Activated T-cell treated with anti-CD3 and anti-CD28 coated beads, Interleukin-2, amount 50 U/mL, for 72 hours (primary cell): ENCODE data around the gene OGDH. TPM values are rescaled to one million over a fixed set of nuclear protein-coding genes. Genes with fewer than 3 reads are reported as not detected.

Experiments
- ATAC-seq, 2 donors: fragments of 150-1000 bp; cut with Tn5 transposase; replicated peaks in 1 of 2; 2 replicates each; pipeline ENCODE4 v1.10.0; 2021; ENCODE audit warnings: moderate library complexity in 2 of 2, mild to moderate bottlenecking in 1 of 2
- DNase-seq, 2 donors: peaks; one replicate each; pipeline ENCODE4 v3.0.0; 2021 to 2022; ENCODE audit warnings: mixed read lengths in 1 of 2
- H3K27ac Mint-ChIP-seq: one replicate; pipeline ENCODE4 v1.8.0; 2022; ENCODE audit warnings: mild to moderate bottlenecking, moderate library complexity, mixed read lengths
- H3K27me3 Mint-ChIP-seq: one replicate; pipeline ENCODE4 v1.8.0; 2022; ENCODE audit warnings: low read depth, mixed read lengths
- H3K36me3 Mint-ChIP-seq, 2 donors: one replicate each; pipeline ENCODE4 v1.8.0; 2022; ENCODE audit warnings: mixed read lengths in 2 of 2, mild to moderate bottlenecking in 1 of 2; ENCODE audit not compliant: insufficient read depth in 2 of 2
- H3K4me1 Mint-ChIP-seq: one replicate; pipeline ENCODE4 v1.8.0; 2022; ENCODE audit warnings: low read depth, mixed read lengths
- H3K4me3 Mint-ChIP-seq, 2 donors: one replicate each; pipeline ENCODE4 v1.8.0; 2022; ENCODE audit warnings: mild to moderate bottlenecking in 2 of 2, mixed read lengths in 2 of 2, moderate library complexity in 2 of 2
- H3K9me3 Mint-ChIP-seq, 2 donors: one replicate each; pipeline ENCODE4 v1.8.0; 2022; ENCODE audit warnings: mixed read lengths in 2 of 2
- total RNA-seq, 2 donors: library from RNA; stranded (reverse); gene quantifications; one replicate each; pipeline ENCODE4 v1.2.3, GENCODE V29; 2022

Gene OGDH
- total RNA-seq, 2 donors from 2014 or later = 79.6 to 82.7 TPM

DNA sequence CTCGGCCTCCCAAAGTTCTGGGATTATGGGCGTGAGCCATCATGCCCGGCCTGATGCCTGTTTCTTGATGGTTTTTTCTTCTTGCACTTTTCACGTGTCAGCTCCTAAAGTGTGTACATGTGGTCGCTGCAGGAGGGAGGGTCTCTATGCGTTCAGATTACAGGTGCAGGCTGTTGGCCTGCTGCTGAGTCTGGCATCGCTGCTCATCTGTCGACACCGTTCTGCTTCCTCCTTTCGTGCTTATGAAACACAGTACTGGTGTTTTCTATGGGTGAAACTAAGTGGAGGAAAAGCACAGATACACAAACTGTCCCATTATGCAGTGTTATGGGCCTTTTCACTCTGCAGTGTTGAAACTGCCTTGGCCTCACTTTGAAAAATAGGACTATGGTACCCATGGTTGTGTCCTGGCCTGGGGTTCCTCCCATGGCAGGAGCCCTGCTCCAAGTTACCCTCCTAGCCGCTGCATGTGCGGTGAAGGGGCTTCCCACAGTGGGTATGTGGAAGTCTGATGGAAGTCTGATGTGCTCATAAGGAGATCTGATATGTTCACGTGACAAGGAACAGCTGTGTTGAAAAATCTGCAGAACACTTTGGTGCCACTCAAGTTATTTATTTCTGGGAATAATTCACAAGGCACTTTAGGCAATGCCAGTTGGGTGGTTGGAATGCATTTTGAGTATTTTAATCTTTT lies 23.5 kb downstream of the OGDH start:
- Mint-ChIP-seq H3K27me3 (no peaks in the 10 kb centered on the region), H3K4me1 (peaks cover 73% of the 10 kb centered on the region), H3K4me3 (peak overlapping the region in 1 of 2 donors; percentile 75), H3K9me3 (no peaks in the 10 kb centered on the region), H3K27ac (peak overlapping the region; percentile 70), H3K36me3 (peaks cover 7 to 15% of the 10 kb centered on the region in 2 donors)
- ATAC-seq = no peak
- no peak for DNase-seq

DNA sequence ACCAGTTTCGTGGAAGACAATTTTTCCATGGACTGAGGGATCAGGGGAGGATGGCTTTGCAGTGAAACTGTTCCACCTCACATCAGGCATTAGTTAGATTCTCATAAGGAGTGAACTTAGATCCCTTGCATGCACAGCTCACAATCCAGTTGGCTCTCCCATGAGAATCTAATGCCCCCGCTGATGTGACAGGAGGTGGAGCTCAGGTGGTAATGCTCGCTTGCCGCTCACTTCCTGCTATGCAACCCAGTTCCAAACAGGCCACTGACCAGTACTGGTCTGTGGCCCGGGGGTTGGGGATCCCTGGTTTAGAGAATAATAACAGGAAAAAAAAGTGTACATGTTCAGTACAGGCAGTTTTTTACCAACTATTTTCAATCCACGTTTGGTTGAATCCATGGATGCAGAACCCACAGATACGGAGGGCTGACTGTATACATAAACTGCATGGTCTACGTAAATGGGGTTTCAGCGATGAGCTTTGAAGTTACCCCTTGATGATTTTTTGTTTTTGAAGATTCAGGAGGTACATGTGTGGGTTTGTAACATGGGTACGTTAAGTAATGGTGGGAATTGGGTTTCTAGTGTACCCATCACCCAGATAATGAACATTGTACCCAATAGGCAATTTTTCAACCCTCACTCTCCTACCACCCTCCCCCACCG lies 24.5 kb downstream of the OGDH start:
- H3K27me3 Mint-ChIP-seq = no peaks in the 10 kb centered on the region
- H3K4me3 Mint-ChIP-seq = peak overlapping the region; percentile 42 to 75
- H3K4me1 Mint-ChIP-seq = peaks cover 73% of the 10 kb centered on the region
- ATAC-seq = no peak
- DNase-seq = no peak
- peak overlapping the region; percentile 86 for H3K27ac Mint-ChIP-seq
- peaks cover 7 to 13% of the 10 kb centered on the region in 2 donors for H3K36me3 Mint-ChIP-seq
- no peaks in the 10 kb centered on the region for H3K9me3 Mint-ChIP-seq

DNA sequence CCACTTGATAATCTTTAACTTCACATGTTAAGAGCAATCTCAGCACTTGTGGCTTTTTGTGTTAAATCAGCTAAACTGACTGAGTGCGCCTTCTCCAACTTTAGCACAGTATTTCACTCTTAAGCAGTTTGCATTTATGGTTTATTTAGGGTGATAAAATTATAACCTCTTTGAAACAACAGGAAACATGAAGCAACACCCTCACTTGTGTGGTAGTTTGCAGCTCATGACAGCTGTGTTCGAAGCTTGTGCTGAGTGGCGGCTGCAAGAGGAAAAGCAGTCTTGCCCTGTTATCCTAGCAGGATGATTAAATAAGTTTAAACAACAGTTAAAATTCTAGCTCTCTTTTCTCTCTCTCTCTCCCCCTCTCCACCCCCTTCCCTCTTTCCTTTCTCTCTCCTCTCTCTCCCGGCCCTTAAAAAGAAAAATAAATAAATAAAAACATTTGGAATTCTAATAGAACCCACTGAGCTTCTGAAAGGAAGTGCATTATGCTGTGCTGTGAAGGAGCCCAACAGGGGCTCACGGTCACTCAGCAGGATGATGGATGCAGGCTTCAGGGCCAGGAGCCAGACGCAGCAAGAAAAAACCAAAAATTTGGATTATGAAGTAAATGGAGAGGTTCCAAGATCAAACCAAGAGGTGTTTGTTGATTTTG lies 25.2 kb downstream of the OGDH start:
- Mint-ChIP-seq H3K36me3 (peaks cover 7 to 10% of the 10 kb centered on the region in 2 donors), H3K9me3 (no peaks in the 10 kb centered on the region), H3K4me3 (peak overlapping the region; percentile 31 to 75), H3K4me1 (peaks cover 73% of the 10 kb centered on the region), H3K27me3 (no peaks in the 10 kb centered on the region), H3K27ac (peak overlapping the region; percentile 86)
- ATAC-seq = no peak
- no peak for DNase-seq

DNA sequence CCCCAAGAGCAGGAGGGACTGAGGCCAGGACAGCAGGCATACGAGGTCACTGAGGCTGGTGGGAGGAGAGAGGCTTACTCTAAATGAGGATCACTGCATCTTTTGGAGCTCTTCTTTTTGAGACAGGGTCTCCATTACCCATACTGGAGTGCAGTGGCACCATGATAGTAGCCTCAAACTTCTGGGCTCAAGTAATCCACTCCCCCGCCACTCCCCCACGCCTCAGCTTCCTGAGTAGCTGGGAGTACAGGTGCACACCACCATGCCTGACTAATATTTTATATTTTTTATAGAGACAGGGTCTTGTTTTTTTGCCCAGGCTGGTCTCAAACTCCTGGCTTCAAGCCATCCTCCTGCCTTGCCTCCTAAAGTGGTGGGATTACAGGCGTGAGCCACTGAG lies 25.8 kb downstream of the OGDH start:
- Mint-ChIP-seq H3K9me3 (no peaks in the 10 kb centered on the region), H3K4me3 (peak overlapping the region; percentile 23 to 75), H3K27ac (peak overlapping the region; percentile 86), H3K4me1 (peaks cover 73% of the 10 kb centered on the region), H3K27me3 (no peaks in the 10 kb centered on the region), H3K36me3 (peaks cover 7 to 10% of the 10 kb centered on the region in 2 donors)
- no peak for ATAC-seq
- no peak for DNase-seq

DNA sequence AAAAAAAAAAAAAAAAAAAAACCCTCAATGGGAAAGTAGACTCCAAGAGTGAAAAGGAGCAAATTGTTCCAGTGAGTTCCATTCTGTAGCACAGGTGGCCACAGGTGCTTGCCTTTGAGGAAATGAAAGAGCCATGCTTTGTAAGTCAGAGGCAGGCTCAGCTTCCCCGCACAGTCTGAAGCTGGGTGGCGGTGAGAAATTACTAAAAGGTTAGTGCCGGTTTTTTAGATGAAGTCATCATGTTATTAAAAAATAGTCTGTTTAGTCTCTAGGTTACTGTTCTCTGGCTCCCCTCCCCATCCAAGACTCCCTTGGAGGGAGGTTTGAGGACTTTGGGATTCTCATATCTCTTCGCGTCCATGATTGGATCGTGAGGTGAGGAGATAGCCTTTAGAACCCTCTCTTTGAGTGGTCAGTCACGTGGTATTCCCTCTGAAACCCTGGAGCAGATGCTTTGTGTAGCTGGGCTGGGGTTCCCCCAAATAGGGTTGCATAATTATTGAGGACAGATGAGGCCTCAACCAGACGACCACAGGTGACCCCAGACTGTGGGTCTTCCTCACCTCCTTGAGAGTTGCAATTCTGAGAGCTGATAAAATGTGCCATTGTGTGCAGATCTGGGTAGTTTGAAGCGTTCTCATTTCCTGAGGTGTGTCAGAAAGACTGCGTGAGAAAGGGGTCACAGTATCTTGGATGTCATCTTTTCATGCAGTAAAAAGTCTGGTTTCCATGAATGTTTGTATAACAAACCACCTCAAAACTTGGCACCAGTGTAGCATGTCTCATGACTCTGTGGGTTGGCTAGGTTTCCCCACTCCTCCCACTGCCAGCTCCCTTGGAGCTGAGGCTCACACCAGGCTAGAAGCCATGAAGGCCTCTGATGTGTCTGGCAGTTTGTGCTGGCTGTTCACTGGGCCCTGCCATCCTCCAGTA lies 27.1 kb downstream of the OGDH start:
- ATAC-seq (peak; percentile 68 to 69), DNase-seq (peak; percentile 71 to 76)
- Mint-ChIP-seq H3K4me3 (peak overlapping the region; percentile 51 to 68), H3K36me3 (peaks cover 7 to 10% of the 10 kb centered on the region in 2 donors), H3K4me1 (peaks cover 86% of the 10 kb centered on the region), H3K27ac (peak overlapping the region; percentile 30), H3K9me3 (no peaks in the 10 kb centered on the region), H3K27me3 (no peaks in the 10 kb centered on the region)

DNA sequence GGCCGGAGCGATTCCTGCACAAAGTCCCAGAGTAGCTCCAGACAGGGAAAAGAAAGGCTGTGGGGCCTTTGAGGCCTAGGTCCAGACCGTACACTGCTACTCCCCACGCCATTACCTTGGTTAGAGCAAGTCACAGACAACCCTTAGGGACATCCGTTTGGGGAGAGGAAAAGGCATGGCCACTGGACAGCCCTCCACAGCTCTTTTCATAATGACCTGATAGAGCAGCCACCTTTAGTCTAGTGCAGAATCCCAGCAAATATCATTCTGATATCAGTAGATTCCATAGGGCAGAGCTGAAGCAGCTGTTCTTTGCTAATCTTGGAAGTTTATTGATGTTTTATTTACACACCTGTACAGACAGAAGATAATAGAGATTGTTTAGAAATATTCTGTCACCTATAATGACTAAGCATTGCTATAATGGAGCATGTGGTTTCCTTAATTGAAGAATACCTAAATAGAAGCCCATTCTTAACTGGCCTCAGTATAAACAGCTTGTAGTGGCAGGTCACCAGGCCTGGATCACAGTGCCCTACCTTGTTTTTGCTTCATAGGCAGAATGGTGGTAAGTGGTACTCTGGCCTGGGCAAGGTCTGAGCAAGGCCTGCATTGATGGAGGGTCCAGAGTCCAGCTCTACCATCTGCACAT lies 27.9 kb downstream of the OGDH start:
- no peaks in the 10 kb centered on the region for H3K27me3 Mint-ChIP-seq
- H3K9me3 Mint-ChIP-seq = no peaks in the 10 kb centered on the region
- ATAC-seq (no peak), DNase-seq (no peak)
- peaks cover 94% of the 10 kb centered on the region for H3K4me1 Mint-ChIP-seq
- peak overlapping the region; percentile 51 to 68 for H3K4me3 Mint-ChIP-seq
- H3K36me3 Mint-ChIP-seq = peaks cover 5 to 9% of the 10 kb centered on the region in 2 donors
- H3K27ac Mint-ChIP-seq = peak overlapping the region; percentile 30

DNA sequence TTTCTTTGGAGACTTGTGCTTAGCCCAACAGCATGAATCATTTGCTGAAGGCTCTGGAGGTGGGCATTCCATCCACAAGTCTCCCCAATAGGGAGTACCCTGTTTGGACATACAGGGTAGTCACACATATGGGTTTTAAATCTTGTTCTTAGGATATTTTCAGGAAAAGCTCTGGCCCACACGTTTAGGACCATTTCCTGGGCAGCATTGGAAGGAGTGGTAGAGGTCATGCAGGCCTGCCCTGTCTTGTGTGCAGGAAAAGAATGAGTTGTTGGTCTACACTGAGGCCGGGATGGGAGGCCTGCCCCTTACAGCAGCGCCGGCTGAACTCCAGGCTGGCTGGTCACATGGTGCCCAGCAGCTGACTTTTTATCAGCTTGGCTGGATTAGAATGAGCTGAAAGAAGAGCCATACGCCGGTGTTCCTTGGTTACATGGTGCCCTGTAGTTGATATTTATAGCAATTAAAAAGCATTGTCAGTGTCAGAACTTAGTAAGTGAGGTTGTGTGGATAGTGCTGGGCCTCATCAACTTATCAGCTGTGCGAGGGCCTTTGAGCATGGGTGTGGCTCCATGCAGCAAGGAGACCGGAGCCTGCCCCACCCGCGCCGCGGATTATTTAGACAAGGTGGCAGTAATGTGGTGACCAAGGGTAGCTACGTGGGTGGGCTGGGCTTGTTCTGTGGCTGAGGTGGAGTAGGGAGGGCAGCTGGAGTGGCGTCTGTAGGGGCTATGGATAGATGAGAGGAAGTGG lies 28.6 kb downstream of the OGDH start:
- no peak for ATAC-seq
- Mint-ChIP-seq H3K4me3 (no peak overlapping the region), H3K36me3 (peaks cover 3 to 6% of the 10 kb centered on the region in 2 donors), H3K27me3 (no peaks in the 10 kb centered on the region), H3K27ac (peak overlapping the region; percentile 21), H3K9me3 (no peaks in the 10 kb centered on the region), H3K4me1 (peaks cover 99% of the 10 kb centered on the region)
- DNase-seq = no peak

DNA sequence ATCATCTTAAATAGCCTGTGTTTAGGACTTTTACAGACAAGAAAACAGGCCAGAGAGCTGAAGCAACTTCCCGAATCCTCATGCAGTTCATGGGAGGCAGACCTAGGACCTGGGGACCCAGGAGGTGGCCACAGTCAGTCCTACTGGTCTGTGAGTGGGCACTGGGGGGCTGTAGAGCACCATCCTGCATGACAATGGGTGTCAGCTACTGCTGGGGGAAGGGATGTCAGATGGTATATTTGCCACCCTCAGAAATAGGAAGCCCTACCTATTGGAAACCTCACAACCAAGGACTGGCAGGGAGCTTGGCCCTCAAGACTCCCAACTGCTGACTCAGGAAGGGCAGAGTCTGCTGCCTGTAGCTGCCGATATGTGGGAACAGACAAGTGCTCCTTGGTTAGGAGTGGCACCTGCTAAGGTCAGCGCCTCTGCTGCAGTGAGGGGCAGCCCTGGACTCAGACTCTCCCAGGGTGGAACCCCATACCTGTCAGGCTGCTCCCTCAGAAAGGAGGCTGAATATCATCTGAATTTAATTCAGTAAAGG lies 29.7 kb downstream of the OGDH start:
- DNase-seq = no peak
- Mint-ChIP-seq H3K27me3 (no peaks in the 10 kb centered on the region), H3K36me3 (peaks cover 2 to 3% of the 10 kb centered on the region in 2 donors), H3K4me3 (peak overlapping the region in 1 of 2 donors; percentile 9), H3K9me3 (no peaks in the 10 kb centered on the region), H3K27ac (no peak overlapping the region), H3K4me1 (peaks cover 96% of the 10 kb centered on the region)
- no peak for ATAC-seq

DNA sequence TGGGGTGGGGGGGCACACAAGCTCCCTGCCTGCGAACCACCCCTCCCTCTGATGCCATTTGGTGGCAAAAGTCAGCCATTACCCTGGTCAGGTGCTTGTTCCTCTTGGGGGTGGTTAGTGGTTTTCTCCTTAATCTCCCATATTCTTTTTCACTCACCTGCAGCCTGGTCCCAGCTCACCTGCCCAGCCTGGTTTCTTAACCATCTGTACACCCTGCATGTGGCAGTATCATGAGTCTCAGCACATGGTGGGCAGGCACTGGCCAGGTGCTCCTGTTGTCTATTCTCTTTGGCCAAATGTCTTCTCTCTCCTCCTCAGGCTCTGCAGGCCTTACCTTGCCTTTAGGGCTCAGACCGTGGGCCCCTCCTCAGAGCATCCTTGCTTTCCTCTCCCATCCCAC lies 30.5 kb downstream of the OGDH start:
- Mint-ChIP-seq H3K9me3 (no peaks in the 10 kb centered on the region), H3K27me3 (no peaks in the 10 kb centered on the region), H3K4me3 (peak overlapping the region; percentile 3 to 25), H3K4me1 (peaks cover 88% of the 10 kb centered on the region), H3K27ac (peak overlapping the region; percentile 1), H3K36me3 (peaks cover under 1 to 2% of the 10 kb centered on the region in 2 donors)
- ATAC-seq (no peak), DNase-seq (no peak)

DNA sequence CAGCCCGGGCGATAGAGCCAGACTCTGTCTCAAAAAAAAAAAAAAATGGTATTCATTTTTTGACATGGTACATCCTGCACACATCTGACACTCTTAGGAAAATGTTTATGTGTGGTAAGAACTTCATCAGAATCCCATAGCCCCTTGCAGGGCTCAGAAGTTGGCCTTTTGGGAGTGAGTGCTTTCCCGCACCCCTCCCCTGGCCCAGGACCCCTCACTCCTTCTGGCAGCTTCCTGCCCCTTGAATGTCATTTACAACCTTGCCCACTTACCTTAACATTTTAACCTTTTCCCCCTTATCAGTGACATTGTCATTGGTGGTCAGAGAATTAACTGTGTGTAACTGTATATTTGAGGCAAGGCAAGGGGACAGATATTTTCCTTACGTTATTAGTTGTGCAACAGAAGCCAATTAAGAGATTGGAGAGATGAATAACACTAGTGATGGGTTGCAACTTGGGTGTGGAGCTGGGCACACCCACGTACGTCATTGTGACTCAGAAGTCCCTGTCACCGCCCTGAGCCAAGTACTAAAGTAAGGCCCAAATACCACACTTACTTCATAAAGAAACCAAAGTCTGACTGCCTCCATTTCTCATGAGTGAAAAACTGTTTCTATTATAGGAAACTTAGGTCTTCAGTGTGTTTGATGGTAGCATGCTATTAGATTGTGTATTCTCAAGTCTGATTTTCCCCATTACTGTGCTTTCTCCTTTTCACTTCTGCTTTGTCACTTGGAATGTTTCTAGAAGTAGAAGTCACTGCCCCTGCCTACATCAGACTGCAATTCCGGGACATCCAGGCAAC lies 31.6 kb downstream of the OGDH start:
- no peaks in the 10 kb centered on the region for H3K27me3 Mint-ChIP-seq
- peaks cover 77% of the 10 kb centered on the region for H3K4me1 Mint-ChIP-seq
- ATAC-seq = peak; percentile 70 to 75
- peak; percentile 77 to 86 for DNase-seq
- H3K36me3 Mint-ChIP-seq = peaks cover 0 to 2% of the 10 kb centered on the region in 2 donors
- no peaks in the 10 kb centered on the region for H3K9me3 Mint-ChIP-seq
- peak overlapping the region; percentile 81 to 85 for H3K4me3 Mint-ChIP-seq
- peak overlapping the region; percentile 99 for H3K27ac Mint-ChIP-seq
